Loucy (cell line): ENCODE measurements around the gene AQP6.

Source experiments
- H2AFZ ChIP-seq: fragments of 200-600 bp; sonication (generic); 2 replicates; pipeline ENCODE4 v1.6.0; 2016; ENCODE audit warnings: antibody characterized with exemption, mild to moderate bottlenecking, low read length, moderate library complexity
- H3F3A ChIP-seq: fragments of 200-600 bp; 2 replicates; pipeline ENCODE4 v1.6.0; 2016; ENCODE audit warnings: antibody characterized with exemption, low read depth, mild to moderate bottlenecking
- H3K27me3 ChIP-seq: fragments of 200-600 bp; sonication (generic); 2 replicates; pipeline ENCODE4 v1.6.1; 2014; ENCODE audit warnings: low read length, mild to moderate bottlenecking; ENCODE audit not compliant: insufficient read depth, poor library complexity, severe bottlenecking
- H3K36me3 ChIP-seq: fragments of 200-600 bp; sonication (generic); 2 replicates; pipeline ENCODE4 v1.6.1; 2016; ENCODE audit warnings: low read length; ENCODE audit not compliant: insufficient read depth
- H3K4me1 ChIP-seq: fragments of 200-600 bp; sonication (generic); 2 replicates; pipeline ENCODE4 v1.5.1; 2014; ENCODE audit warnings: low read length, mild to moderate bottlenecking; ENCODE audit not compliant: insufficient read depth, poor library complexity, severe bottlenecking
- H3K4me2 ChIP-seq: fragments of 200-600 bp; sonication (generic); 2 replicates; pipeline ENCODE4 v1.6.0; 2014; ENCODE audit warnings: antibody characterized with exemption, low read length, low read depth, mild to moderate bottlenecking; ENCODE audit not compliant: poor library complexity, severe bottlenecking
- H3K4me3 ChIP-seq: fragments of 200-600 bp; sonication (generic); 2 replicates; pipeline ENCODE4 v1.5.1; 2014; ENCODE audit warnings: low read length, mild to moderate bottlenecking, mixed read lengths; ENCODE audit not compliant: poor library complexity, severe bottlenecking
- H3K79me2 ChIP-seq: fragments of 200-600 bp; sonication (generic); 2 replicates; pipeline ENCODE4 v1.6.1; 2014; ENCODE audit warnings: low read length; ENCODE audit not compliant: insufficient read depth
- H3K9ac ChIP-seq: fragments of 200-600 bp; sonication (generic); 2 replicates; pipeline ENCODE4 v1.6.0; 2014; ENCODE audit warnings: mild to moderate bottlenecking, low read depth, low read length, moderate library complexity; ENCODE audit not compliant: poor library complexity, severe bottlenecking
- H3K9me2 ChIP-seq: fragments of 200-600 bp; sonication (generic); replicated peaks from 2 replicates; pipeline ENCODE4 v1.6.1; 2016; ENCODE audit warnings: low read depth, low read length, mixed read lengths
- H3K9me3 ChIP-seq: fragments of 200-600 bp; sonication (generic); 2 replicates; pipeline ENCODE4 v1.6.1; 2014; ENCODE audit warnings: mild to moderate bottlenecking, antibody characterized with exemption, low read length, low read depth; ENCODE audit not compliant: insufficient read depth
- H4K20me1 ChIP-seq: fragments of 200-600 bp; sonication (generic); 2 replicates; pipeline ENCODE4 v1.6.0; 2014; ENCODE audit warnings: antibody characterized with exemption, low read length, mild to moderate bottlenecking; ENCODE audit not compliant: insufficient read depth, poor library complexity, severe bottlenecking
- CTCF ChIP-seq: fragments of 200-600 bp; sonication (generic); conservative IDR thresholded peaks from 2 replicates; pipeline ENCODE4 v1.5.1; 2014; ENCODE audit warnings: mild to moderate bottlenecking, antibody characterized with exemption, low read length
- EZH2phosphoT487 ChIP-seq: fragments of 200-600 bp; IDR thresholded peaks from 2 replicates; pipeline ENCODE4 v1.6.1; 2018; ENCODE audit warnings: antibody characterized with exemption, mild to moderate bottlenecking, moderate library complexity, borderline replicate concordance

Gene AQP6

GRCh38 chr12:49963976-49964815 lies 8.6 kb upstream of the AQP6 start:
- Histone ChIP-seq H3K36me3 (no peaks in the 10 kb centered on the region), H3K9ac (peak overlapping the region; percentile 47), H3K79me2 (0 out of 2 replicates have a peak, but pooled peaks cover 4% of the 10 kb centered on the region), H3K4me1 (peaks cover 62% of the 10 kb centered on the region), H3K27me3 (no peaks in the 10 kb centered on the region), H3K9me3 (no peaks in the 10 kb centered on the region), H3K4me3 (peak overlapping the region; percentile 50), H4K20me1 (no peaks in the 10 kb centered on the region), H2AFZ (no peak overlapping the region), H3F3A (0 out of 2 replicates have a peak, but pooled peaks cover 2% of the 10 kb centered on the region), H3K9me2 (no peaks in the 10 kb centered on the region), H3K4me2 (peak overlapping the region; percentile 57)
- no peak for TF ChIP-seq CTCF
- no peak for TF ChIP-seq EZH2phosphoT487

- no peaks in the 10 kb centered on the region for H3K9me3 ChIP-seq
- no peak for TF ChIP-seq CTCF
- no peak for TF ChIP-seq EZH2phosphoT487
- no peaks in the 10 kb centered on the region for H3K36me3 ChIP-seq
- H4K20me1 ChIP-seq, result no peaks in the 10 kb centered on the region
- no peak overlapping the region for H2AFZ ChIP-seq
- no peaks in the 10 kb centered on the region for H3K9me2 ChIP-seq
- H3K4me2 ChIP-seq, result peak overlapping the region; percentile 57
- no peaks in the 10 kb centered on the region for H3K27me3 ChIP-seq
- H3K4me1 ChIP-seq, result peaks cover 62% of the 10 kb centered on the region
- H3F3A ChIP-seq, result no peaks in the 10 kb centered on the region
- no peak overlapping the region for H3K4me3 ChIP-seq
- H3K79me2 ChIP-seq, result 0 out of 2 replicates have a peak, but pooled peaks cover 4% of the 10 kb centered on the region
- H3K9ac ChIP-seq, result peak overlapping the region; percentile 47
Observed at GRCh38 chr12:49964849-49965624, 7.7 kb upstream of the AQP6 start.

- Histone ChIP-seq H3K9ac (no peak overlapping the region), H2AFZ (no peak overlapping the region), H3K27me3 (no peaks in the 10 kb centered on the region), H3K9me2 (no peaks in the 10 kb centered on the region), H3K4me1 (peaks cover 55% of the 10 kb centered on the region), H3F3A (no peaks in the 10 kb centered on the region), H3K9me3 (no peaks in the 10 kb centered on the region), H3K36me3 (no peaks in the 10 kb centered on the region), H4K20me1 (no peaks in the 10 kb centered on the region), H3K4me2 (no peak overlapping the region), H3K79me2 (0 out of 2 replicates have a peak, but pooled peaks cover 4% of the 10 kb centered on the region), H3K4me3 (no peak overlapping the region)
- TF ChIP-seq CTCF, result no peak
- no peak for TF ChIP-seq EZH2phosphoT487
Observed at GRCh38 chr12:49965836-49966235, 6.9 kb upstream of the AQP6 start.
